GM12891 (cell line): ENCODE data around the gene AGO4.

ENCODE experiments used
- PAX5 ChIP-seq: IDR thresholded peaks from 2 replicates; pipeline ENCODE4 v1.6.1; 2011; ENCODE audit warnings: low read length, moderate library complexity, mild to moderate bottlenecking; ENCODE audit not compliant: insufficient read depth, severe bottlenecking
- POLR2A ChIP-seq: IDR thresholded peaks from 2 replicates; pipeline ENCODE4 v1.6.1; 2011; ENCODE audit warnings: low read depth, low read length, control low read depth
- POLR2AphosphoS5 ChIP-seq: IDR thresholded peaks from 2 replicates; pipeline ENCODE4 v1.6.1; 2011; ENCODE audit warnings: low read depth, low read length, control low read depth
- SPI1 ChIP-seq: IDR thresholded peaks from 2 replicates; pipeline ENCODE4 v1.6.1; 2011; ENCODE audit warnings: low read depth, low read length, control low read depth
- TAF1 ChIP-seq: IDR thresholded peaks from 2 replicates; pipeline ENCODE4 v1.6.1; 2011; ENCODE audit warnings: low read depth, low read length, control low read depth

DNA sequence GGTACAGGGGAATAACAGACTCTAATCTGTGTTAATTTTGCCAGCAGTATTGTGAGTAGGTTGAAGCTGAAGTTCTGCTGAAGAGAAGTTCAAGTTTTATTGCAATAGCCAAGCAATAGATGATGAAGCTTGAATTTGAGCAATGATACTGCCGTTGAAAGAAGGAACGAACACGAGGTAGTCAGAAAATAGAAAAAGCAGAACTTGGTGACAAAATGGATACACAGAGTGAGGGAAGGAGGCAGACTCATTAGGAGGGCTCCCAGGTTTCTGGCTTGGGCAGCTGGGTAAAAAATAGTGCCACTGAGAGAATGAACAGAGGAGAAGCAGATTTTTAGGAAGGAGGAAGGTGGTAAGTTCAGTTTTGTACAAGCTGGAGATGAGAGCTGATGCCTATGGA is 52.9 kb downstream of the AGO4 start:
- no peak for TF ChIP-seq POLR2A
- TF ChIP-seq POLR2AphosphoS5, result no peak
- TF ChIP-seq TAF1, result no peak
- TF ChIP-seq SPI1, result no peak
- TF ChIP-seq PAX5, result no peak
